Spleen (tissue), 11 donors: ENCODE measurements around the gene FAAH. TPM values are rescaled to one million over a fixed set of nuclear protein-coding genes. Genes with fewer than 3 reads are reported as not detected.

Experiments
- DNase-seq: peaks from one replicate; pipeline ENCODE4 v3.0.0-alpha.2; 2020
- H3K27ac ChIP-seq, 8 donors: fragments of 200-600 bp; sonication (generic) in 7 of 8; 1 replicate in 4 of 8; 2 replicates in 4 of 8; pipeline versions ENCODE4 v1.5.0 to v1.8.0; 2016 to 2021; ENCODE audit warnings: inconsistent platforms in 4 of 8, mild to moderate bottlenecking in 4 of 8, moderate library complexity in 1 of 8
- H3K27me3 ChIP-seq, 7 donors: fragments of 200-600 bp; sonication (generic) in 6 of 7; replicated peaks in 1 of 7; 1 replicate in 4 of 7; 2 replicates in 3 of 7; pipeline versions ENCODE4 v1.5.0 to v1.8.0; 2016 to 2021; ENCODE audit warnings: inconsistent platforms in 3 of 7, mild to moderate bottlenecking in 1 of 7
- H3K36me3 ChIP-seq, 6 donors: fragments of 200-600 bp; sonication (generic) in 5 of 6; 1 replicate in 4 of 6; 2 replicates in 2 of 6; pipeline versions ENCODE4 v1.5.0 to v1.8.0; 2016 to 2021; ENCODE audit warnings: inconsistent platforms in 2 of 6
- H3K4me1 ChIP-seq, 6 donors: fragments of 200-600 bp; sonication (generic) in 5 of 6; 1 replicate in 3 of 6; 2 replicates in 3 of 6; pipeline versions ENCODE4 v1.5.0 to v1.8.0; 2016 to 2021; ENCODE audit warnings: inconsistent platforms in 3 of 6
- H3K4me3 ChIP-seq, 8 donors: fragments of 200-600 bp; sonication (generic) in 7 of 8; 1 replicate in 4 of 8; 2 replicates in 4 of 8; pipeline versions ENCODE4 v1.5.0 to v1.8.0; 2016 to 2021; ENCODE audit warnings: inconsistent platforms in 4 of 8, mild to moderate bottlenecking in 4 of 8, moderate library complexity in 2 of 8
- H3K9me3 ChIP-seq, 8 donors: fragments of 200-600 bp; sonication (generic) in 7 of 8; 1 replicate in 4 of 8; 2 replicates in 4 of 8; pipeline versions ENCODE4 v1.5.0 to v1.8.0; 2016 to 2021; ENCODE audit warnings: inconsistent platforms in 4 of 8
- CTCF ChIP-seq, 11 experiments: fragments of 200-600 bp in 7 of 11; fragments of 450-650 bp in 4 of 11; sonication (generic) in 4 of 11; IDR thresholded peaks in 8 of 11; conservative IDR thresholded peaks in 3 of 11; 1 replicate in 7 of 11; 2 replicates in 4 of 11; pipeline versions ENCODE4 v1.4.0 to v1.8.0; 2016 to 2021; ENCODE audit warnings: antibody characterized with exemption in 11 of 11, inconsistent platforms in 4 of 11, mild to moderate bottlenecking in 1 of 11
- POLR2A ChIP-seq, 3 donors: fragments of 450-650 bp; IDR thresholded peaks; one replicate each; pipeline ENCODE4 v1.5.1; 2017; ENCODE audit warnings: antibody characterized with exemption in 3 of 3, mild to moderate bottlenecking in 1 of 3
- POLR2AphosphoS5 ChIP-seq, 3 donors: sonication (generic); formaldehyde crosslinking; IDR thresholded peaks; one replicate each; pipeline ENCODE4 v1.5.1; 2017; ENCODE audit warnings: antibody characterized with exemption in 3 of 3
- WGBS, 5 donors: extraction: QIAGEN DNeasy Blood & Tissue Kit in 3 of 5; methylation state at CpG; one replicate each; pipeline versions ENCODE4 v1.1.5 to v1.1.7; 2013 to 2018; 5-methylcytosine and 5-hydroxymethylcytosine counted together
- intact Hi-C: fragments of 100-400 bp; cut with DNase I; formaldehyde crosslinking; loops from one replicate; pipeline ENCODE4 v1.15.0; 2023; ENCODE audit warnings: low total_unique reads
- polyA plus RNA-seq, 3 donors: library from polyadenylated mRNA; stranded (reverse); fragments of 200-250 nt; gene quantifications; one replicate each; pipeline ENCODE4 v1.2.1, GENCODE V29; 2013
- total RNA-seq, 7 donors: library from RNA; depleted of rRNA in 3 of 7; stranded (reverse); fragments of >200 nt in 3 of 7; fragmentation: NEBNext Ultra II Directional in 4 of 7; extraction: Animal tissue kit (Norgen Biotek cat#: 25700) in 4 of 7; gene quantifications; one replicate each; pipeline versions ENCODE4 v1.1.0 to v1.2.1, GENCODE V29; 2016 to 2021
- donor health status: healthy with polysubstance abuse.
- donor health status: DM: no; HTN: no; CAD: no; lungs with moderate emphysema.
- donor health status: DM: no; HTN: no; CAD: no.
- donor health status: Bipolar disorder and iron deficiency.
- donor health status: healthy.
- donor health status: DM: no; HTN: no; CAD: no.
- donor health status: DM: yes; HTN: yes; CAD: no.

FAAH gene
- total and polyA plus RNA-seq, 10 donors: 5.2 to 15.3 (median 7.8) TPM

- TF ChIP-seq POLR2AphosphoS5 (IDR thresholded peaks at IDR 0.05): no peak
- TF ChIP-seq CTCF (IDR thresholded peaks at IDR 0.05 in 8 of 11, conservative IDR thresholded peaks at IDR 0.05 in 3 of 11): no peak
- no peak for TF ChIP-seq POLR2A (IDR thresholded peaks at IDR 0.05)
- no peak for DNase-seq
- H3K4me3 ChIP-seq: no peak overlapping the region
- H3K4me1 ChIP-seq: no peaks in the 10 kb centered on the region
- peaks cover 0 to 19% (median 0%) of the 10 kb centered on the region in 7 donors for H3K27me3 ChIP-seq
- H3K36me3 ChIP-seq: no peaks in the 10 kb centered on the region
- intact Hi-C loops: no loop called here
- WGBS, 5 donors: 96 to 100% (median 100%) methylated on average over 1 of the region's 1 CpG
- no peak overlapping the region for H3K27ac ChIP-seq
- no peaks in the 10 kb centered on the region for H3K9me3 ChIP-seq
Observed at GRCh38 chr1:46436844-46437243, 42.7 kb downstream of the FAAH start.

GRCh38 chr1:46437723-46438122, 43.6 kb downstream of the FAAH start:
- Histone ChIP-seq H3K4me1 (peaks cover 0 to 7% (median 5%) of the 10 kb centered on the region in 6 donors), H3K4me3 (no peak overlapping the region), H3K27ac (no peak overlapping the region), H3K36me3 (no peaks in the 10 kb centered on the region), H3K9me3 (no peaks in the 10 kb centered on the region), H3K27me3 (peaks cover 0 to 20% (median 0%) of the 10 kb centered on the region in 7 donors)
- intact Hi-C loops: no loop called here
- WGBS, 5 donors: 46 to 59% (median 51%) methylated on average over 4 of the region's 4 CpGs
- no peak for DNase-seq
- no peak for TF ChIP-seq CTCF (IDR thresholded peaks at IDR 0.05 in 8 of 11, conservative IDR thresholded peaks at IDR 0.05 in 3 of 11)
- TF ChIP-seq POLR2AphosphoS5 (IDR thresholded peaks at IDR 0.05): no peak
- no peak for TF ChIP-seq POLR2A (IDR thresholded peaks at IDR 0.05)

- no peak for TF ChIP-seq CTCF (IDR thresholded peaks at IDR 0.05 in 8 of 11, conservative IDR thresholded peaks at IDR 0.05 in 3 of 11)
- no peak for TF ChIP-seq POLR2AphosphoS5 (IDR thresholded peaks at IDR 0.05)
- TF ChIP-seq POLR2A (IDR thresholded peaks at IDR 0.05): no peak
- Histone ChIP-seq H3K4me1 (peaks cover 0 to 11% (median 9%) of the 10 kb centered on the region in 6 donors), H3K27ac (no peak overlapping the region), H3K4me3 (no peak overlapping the region), H3K9me3 (no peaks in the 10 kb centered on the region), H3K27me3 (peaks cover 0 to 23% (median 0%) of the 10 kb centered on the region in 7 donors), H3K36me3 (no peaks in the 10 kb centered on the region)
- intact Hi-C loops: no loop called here
- DNase-seq: no peak
- 71 to 83% (median 81%) methylated on average over 6 of the region's 6 CpGs for WGBS, 5 donors
Observed at GRCh38 chr1:46438346-46438745, 44.2 kb downstream of the FAAH start.

- 76 to 96% (median 88%) methylated on average over 2 of the region's 2 CpGs for WGBS, 5 donors
- intact Hi-C loops: no loop called here
- peaks cover 0 to 30% (median 0%) of the 10 kb centered on the region in 7 donors for H3K27me3 ChIP-seq
- H3K4me1 ChIP-seq: peaks cover 0 to 11% (median 9%) of the 10 kb centered on the region in 6 donors
- no peak overlapping the region for H3K4me3 ChIP-seq
- no peak for DNase-seq
- no peak overlapping the region for H3K27ac ChIP-seq
- TF ChIP-seq POLR2AphosphoS5 (IDR thresholded peaks at IDR 0.05) (no peak), CTCF (IDR thresholded peaks at IDR 0.05 in 8 of 11, conservative IDR thresholded peaks at IDR 0.05 in 3 of 11) (no peak), POLR2A (IDR thresholded peaks at IDR 0.05) (no peak)
- H3K36me3 ChIP-seq: no peaks in the 10 kb centered on the region
- H3K9me3 ChIP-seq: no peaks in the 10 kb centered on the region
Observed at GRCh38 chr1:46440478-46440877, 46.4 kb downstream of the FAAH start.
